HG03045 (cell line): Measurements from ENCODE around the gene ATP4A.

Experiments used
- ATAC-seq: cut with Tn5 transposase; IDR thresholded peaks from one replicate; pipeline ENCODE4 v1.9.1; 2021; ENCODE audit warnings: mild to moderate bottlenecking, moderate library complexity; ENCODE audit not compliant: unreplicated experiment

The ATP4A gene

DNA sequence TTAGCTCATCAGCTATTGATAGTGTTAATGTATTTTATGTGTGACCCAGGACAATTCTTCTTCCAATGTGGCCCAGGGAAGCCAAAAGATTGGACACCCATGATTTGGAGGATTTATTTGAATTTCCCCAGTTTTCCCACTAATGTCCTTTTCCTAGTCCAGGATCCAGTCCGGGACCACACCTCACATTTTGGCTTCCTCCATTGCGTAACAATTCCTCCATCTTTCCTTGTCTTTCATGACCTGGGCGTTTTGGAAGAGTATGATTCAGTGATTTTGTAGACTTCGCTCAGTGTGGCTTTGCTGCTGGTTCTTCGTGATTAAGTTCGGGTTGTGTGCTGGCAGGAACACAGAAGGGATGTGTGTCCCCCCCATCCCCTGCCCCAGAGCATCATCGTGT is 3.3 kb upstream of the ATP4A start:
- no peak for ATAC-seq

DNA sequence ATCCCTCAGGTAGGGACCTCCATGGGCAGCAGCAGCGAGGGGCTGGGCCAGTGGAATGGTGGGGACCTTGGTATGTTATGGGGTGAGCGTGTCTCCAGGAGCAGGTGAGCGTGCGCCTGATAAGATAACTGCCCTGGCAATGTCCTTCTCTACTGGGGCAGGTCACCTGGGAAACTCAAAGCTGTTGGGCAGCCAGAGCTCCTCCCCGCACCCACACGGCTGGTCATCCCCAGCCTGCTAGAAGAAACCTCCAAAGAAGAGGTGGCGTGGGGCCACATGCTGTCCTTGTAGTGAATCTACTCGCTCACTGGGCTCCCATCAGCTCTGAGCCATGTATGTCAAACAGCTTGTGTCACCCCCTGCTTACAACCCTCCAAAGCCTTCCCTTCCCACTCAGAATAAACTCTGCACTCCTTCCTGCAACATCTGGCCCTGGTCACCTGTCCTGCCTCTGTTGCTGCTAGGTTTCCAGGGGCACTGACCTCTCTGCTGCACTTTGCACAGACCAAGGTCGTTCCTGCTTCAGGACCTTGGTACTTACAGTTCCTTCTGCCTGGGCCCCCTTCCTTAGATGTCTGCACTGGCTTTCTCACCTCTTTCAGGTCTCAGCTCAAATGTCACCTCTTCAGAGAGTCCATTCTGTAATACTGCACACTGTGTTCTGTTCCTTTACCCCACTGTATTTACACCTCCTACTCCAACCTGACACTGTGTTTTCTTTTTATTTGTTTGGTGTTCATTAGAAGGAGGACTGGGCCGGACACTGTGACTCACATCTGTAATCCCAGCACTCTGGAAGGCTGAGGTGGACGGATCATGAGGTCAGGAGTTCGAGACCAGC is 1.8 kb upstream of the ATP4A start:
- ATAC-seq: no peak

DNA sequence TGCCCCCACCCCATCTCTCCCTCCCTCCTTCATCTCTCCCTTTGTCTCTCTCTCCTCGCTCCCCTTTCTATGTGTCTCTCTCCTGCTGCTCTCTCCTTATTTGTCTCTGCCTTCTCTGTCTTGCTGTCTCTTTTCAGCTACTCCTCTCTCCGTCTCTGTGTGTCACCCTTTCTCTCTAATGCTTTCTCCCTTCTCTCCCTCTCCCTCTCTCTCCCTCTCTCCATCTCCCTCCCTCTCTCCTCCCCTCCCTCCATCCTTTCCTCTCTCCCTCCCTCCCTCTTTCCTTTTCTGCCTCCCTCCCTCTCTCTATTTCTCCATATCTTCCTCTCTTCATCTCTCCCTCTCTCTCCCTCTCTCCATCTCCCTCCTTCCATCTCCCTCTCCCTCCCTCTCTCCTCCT is 682 bp downstream of the ATP4A start:
- ATAC-seq: no peak

DNA sequence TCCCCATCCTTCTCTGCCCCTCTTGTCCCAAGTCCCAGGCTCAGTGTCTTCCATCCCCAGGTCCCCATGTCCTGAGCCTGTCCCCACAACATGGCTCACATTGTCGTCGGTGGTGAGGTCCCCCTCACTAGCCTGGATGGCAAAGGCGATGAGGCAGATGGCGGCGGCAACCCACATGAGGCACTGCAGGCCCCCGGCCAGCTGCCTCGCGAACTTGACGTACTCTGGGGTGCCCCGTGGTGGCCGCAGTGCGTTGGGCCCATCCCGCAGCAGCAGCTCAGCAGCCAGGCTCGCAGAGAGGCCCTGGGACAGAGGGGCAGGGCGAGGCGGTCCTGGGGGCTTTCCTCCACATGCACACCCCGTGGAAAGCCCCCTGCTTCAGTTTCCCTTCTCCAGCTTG is 1.1 kb downstream of the ATP4A start:
- no peak for ATAC-seq

DNA sequence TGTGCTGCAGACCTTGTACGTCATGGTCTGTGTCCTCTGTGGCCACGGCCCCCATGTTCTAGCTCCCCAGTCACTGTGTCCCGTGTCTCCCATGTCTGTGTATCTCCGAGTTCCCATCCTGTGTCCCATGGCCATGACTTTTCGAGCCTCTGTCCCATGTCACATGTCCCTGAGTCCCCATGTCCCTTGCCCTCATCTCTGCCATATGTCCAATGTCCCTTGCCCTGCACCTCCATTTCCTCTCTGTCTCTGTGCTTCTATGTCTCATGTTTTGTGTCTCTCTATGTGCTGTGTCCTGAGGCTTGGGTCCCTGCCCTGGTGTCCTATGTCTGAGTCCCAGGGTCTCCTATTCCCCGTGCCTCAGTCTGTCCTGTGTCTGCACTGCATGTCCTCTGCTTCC is 2.0 kb downstream of the ATP4A start:
- no peak for ATAC-seq

DNA sequence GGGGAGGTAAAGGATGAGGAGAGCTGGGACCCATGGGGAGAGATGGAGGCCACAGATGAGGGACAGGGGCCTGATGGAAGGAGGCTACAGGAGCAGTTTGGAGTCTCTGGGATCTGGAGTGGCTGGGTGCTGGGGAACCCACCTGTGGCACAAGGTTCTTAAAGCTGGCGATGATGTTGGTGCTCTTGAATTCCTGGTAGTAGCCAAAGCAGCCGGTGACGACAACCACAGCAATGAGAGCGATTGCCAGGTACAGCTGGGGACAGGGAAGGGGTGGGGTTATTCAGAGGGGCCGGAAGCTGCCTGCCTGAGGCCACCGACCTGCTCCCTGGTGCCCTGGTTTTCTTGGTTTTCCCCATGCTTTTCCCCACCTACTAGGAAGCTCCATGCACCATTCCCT is 2.8 kb downstream of the ATP4A start:
- ATAC-seq: no peak

DNA sequence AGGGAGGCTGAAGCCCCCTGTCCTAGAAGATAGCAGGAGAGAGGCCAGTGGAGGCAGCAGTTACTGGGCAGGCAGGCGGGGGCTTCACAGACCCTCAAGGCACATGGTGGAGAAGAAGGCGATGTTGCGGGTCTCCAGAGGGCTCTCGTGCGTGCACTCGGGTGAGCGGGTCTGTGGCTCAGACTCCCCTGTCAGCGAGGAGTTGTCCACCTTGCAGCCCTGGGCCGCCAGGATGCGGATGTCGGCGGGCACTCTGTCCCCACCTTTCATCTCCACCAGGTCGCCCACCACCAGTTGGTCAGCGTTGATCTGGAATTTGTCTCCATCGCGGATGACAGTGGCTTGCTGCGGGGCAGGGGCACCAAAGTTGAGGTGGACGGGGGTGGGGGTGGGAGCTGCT is 3.2 kb downstream of the ATP4A start:
- no peak for ATAC-seq

- no peak for ATAC-seq
These were observed 3.7 kb downstream of the ATP4A start for GRCh38 chr19:35559781-35560180.

GRCh38 chr19:35559281-35559659 is 4.2 kb downstream of the ATP4A start:
- no peak for ATAC-seq

DNA sequence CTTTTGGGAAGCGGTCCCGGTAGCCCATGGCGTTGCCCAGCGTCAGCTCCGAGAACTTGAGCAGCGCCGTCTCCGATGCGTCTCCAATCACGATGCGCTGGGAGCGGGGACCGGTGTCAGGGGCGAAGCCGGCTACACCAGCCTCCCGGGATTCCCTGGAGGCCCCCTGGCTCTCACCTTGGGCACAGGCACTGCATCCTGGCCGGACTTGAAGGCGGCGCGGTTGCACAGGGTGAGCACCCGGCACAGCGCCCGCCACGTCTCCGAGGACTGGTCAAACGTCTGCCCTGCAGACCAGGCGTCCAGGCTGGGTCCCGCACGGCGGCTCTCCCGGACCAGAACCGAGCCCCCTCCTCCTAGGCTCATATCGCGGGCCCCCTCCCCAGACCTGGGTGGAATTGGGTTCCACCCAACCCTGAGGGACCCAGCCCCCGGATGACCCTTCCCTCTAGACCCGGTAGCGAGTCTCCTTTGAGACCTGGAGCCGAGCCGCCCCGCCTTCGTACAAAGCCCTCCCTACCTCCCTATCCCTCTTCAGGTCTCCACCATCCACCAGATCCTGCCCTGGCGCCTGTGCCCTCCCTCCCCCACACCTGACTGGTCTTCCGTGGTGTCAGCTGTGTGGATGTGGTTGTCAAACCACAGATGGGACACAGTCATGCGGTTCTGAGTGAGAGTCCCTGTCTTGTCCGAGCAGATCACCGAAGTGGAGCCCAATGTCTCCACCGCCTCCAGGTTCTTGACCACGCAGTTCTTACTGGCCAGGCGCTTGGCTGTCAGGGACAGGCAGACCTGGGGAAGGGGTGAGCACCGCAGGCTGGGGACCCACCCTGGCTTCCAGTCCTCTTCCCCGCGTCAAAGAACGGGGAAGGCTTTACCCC is 4.8 kb downstream of the ATP4A start:
- no peak for ATAC-seq

- no peak for ATAC-seq
These were observed 5.7 kb downstream of the ATP4A start for GRCh38 chr19:35557539-35558399.

- ATAC-seq: no peak
These were observed 6.5 kb downstream of the ATP4A start for GRCh38 chr19:35556846-35557538.

- ATAC-seq: no peak
These were observed 7.3 kb downstream of the ATP4A start for GRCh38 chr19:35556025-35556590.

DNA sequence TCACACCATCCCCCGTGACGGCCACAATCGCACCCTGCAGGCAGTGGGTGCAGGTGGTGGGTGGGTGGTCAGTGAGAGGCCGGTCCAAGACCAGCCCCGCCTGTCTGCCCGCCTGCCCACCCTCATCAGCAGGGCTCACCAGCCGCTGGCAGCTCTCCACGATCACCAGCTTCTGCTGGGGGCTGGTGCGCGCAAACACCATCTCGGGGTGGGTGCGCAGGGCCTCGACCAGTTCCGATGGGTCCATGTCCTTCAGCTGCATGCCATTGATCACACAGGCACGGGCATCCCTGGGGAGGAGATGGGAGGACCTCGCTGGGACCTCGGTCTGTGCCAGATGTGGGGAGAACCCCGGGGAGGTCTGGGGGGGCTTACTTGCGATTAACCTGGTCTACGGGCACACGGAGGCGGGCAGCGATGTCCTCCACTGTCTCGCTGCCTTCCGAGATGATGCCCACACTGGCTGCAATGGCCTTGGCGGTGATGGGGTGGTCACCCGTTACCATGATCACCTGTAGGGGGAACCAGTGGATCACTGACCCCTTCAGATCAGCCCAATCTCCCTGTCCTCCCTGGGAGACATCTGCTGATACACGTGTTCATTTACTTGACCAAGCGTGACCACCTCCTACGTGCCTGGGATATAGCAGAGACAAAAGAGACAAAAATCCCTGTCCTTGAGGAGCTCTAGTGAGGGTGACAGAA is 8.0 kb downstream of the ATP4A start:
- no peak for ATAC-seq

- ATAC-seq: no peak
These were observed 9.4 kb downstream of the ATP4A start for GRCh38 chr19:35554076-35554475.

- ATAC-seq: no peak
These were observed 10.0 kb downstream of the ATP4A start for GRCh38 chr19:35553385-35554000.

DNA sequence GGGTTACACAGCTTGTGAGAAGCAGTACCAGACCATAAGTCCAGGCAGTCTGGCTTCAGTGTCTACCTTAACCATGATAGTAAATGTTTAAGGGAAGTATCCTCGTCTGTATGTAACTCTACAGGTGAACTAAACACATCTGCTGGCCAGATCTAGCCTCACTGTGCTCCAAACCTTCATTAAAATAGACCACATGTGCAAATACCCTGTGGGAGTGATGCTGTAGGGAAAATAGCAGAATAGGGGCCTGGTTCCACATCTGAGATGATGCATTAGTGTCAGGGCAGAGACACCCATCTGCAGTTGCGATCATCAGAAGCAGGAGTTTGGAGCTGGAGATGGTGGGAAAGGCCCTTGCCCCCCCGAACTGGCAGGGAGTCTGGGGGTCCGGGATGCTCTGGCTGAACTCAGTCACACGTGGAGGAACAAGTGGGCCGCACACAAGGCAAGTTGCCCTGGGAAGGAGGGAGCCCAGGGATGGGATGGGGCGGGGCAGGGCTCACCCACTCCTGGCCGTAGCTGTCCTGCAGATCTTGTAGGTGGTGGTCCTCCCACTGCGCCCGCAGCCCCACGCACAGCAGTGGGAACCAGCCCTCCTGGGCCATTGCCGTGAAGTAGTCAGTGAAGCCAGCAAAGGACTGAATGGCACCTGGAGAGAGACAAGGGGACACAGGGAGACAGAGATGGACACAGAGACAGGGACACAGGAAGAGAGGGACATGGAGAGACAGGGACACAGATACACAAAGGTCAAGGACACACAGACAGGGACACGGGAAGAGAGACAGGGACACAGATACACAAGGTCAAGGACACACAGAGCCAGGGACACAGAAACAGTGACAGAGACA is 10.7 kb downstream of the ATP4A start:
- no peak for ATAC-seq

- no peak for ATAC-seq
These were observed 12.2 kb downstream of the ATP4A start for GRCh38 chr19:35551091-35551810.
